Measurements from ENCODE around the gene CIDEA.
"Not testable (repeated sequence)": the region's sequence is repeated elsewhere in the genome, so short reads cannot be mapped to it uniquely, and the experiment has no call there.

The CIDEA gene

DNA sequence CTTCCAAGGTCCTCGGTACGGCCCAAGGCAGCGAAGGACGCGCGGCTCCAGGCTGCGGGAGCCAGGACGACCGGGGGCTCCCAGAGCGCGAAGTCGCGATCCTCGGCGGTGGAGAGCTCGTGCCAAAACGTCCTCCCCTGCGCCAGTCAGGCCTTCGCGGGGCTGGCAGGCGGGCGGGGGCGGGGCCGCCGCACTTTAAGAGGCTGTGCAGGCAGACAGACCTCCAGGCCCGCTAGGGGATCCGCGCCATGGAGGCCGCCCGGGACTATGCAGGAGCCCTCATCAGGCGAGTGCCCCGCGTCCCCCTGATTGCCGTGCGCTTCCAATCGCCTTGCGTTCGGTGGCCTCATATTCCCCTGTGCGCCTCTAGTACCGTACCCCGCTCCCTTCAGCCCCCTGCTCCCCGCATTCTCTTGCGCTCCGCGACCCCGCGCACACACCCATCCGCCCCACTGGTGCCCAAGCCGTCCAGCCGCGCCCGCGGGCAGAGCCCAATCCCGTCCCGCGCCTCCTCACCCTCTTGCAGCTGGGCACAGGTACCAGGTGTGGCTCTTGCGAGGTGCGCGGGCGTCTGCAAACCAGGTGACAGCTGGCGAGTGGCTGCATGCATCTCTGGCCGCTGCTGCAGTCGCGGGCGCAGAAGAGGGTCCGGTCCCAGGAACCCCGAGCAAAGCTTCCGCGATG is at the start of gene CIDEA:
Gene CIDEA (plus strand): TSS at position 226 of the 684 bp plus-strand sequence. CDS start 23 bp downstream, at position 249.
- DNase-seq, result no peak

- DNase-seq, result not testable (repeated sequence)
Measured at GRCh38 chr18:12208296-12209153, 45.6 kb upstream of the CIDEA start.

- DNase-seq, result not testable (repeated sequence)
Measured at GRCh38 chr18:12212308-12212707, 41.9 kb upstream of the CIDEA start.

- not testable (repeated sequence) for DNase-seq
Measured at GRCh38 chr18:12214296-12215005, 39.7 kb upstream of the CIDEA start.

- DNase-seq, result not testable (repeated sequence)
Measured at GRCh38 chr18:12216471-12216870, 37.7 kb upstream of the CIDEA start.

- not testable (repeated sequence) for DNase-seq
Measured at GRCh38 chr18:12218603-12219002, 35.6 kb upstream of the CIDEA start.

- DNase-seq, result not testable (repeated sequence)
Measured at GRCh38 chr18:12222041-12222440, 32.1 kb upstream of the CIDEA start.

DNA sequence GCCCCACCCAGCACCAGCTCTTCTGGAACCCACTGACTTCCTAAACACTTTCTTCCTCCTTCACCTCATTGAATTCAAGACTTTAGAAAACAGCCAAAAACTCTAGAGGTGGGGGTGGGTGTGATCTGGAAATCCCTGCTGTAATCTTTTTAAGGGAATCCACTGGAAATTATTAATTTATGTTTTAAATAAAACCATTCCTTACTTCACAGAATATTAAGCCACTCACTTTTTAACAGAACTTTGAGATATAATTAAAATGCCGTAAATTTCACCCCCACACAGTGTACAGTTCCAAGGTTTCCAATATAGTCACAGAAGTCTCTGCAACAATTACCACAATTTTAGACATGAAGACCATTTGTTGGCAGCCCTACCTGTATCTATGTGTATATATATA is 30.8 kb upstream of the CIDEA start:
- not testable (repeated sequence) for DNase-seq

DNA sequence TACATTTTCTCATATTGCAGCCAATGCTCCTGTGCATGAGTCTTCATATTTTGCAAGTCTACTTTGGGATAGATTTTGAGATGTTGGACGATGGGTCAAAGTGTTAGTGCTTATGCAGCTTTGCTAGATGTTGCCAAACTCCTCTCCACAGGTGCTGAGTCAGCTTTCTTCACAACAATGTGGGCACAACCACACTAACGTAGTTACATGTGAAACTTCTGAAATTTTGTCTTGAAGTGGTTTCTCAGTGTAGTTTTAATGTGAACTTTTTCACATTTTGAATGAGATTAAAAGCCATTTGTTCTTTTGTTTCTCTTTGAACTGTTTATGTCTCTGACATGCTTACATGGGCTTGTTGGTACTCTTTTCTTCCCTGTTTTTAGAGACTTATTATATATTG is 27.4 kb upstream of the CIDEA start:
- not testable (repeated sequence) for DNase-seq

GRCh38 chr18:12227399-12228186 is 26.6 kb upstream of the CIDEA start:
- not testable (repeated sequence) for DNase-seq

- DNase-seq, result not testable (repeated sequence)
Measured at GRCh38 chr18:12228308-12228707, 25.9 kb upstream of the CIDEA start.

- not testable (repeated sequence) for DNase-seq
Measured at GRCh38 chr18:12230561-12230960, 23.6 kb upstream of the CIDEA start.

- DNase-seq, result no peak
Measured at GRCh38 chr18:12231040-12231882, 22.9 kb upstream of the CIDEA start.

DNA sequence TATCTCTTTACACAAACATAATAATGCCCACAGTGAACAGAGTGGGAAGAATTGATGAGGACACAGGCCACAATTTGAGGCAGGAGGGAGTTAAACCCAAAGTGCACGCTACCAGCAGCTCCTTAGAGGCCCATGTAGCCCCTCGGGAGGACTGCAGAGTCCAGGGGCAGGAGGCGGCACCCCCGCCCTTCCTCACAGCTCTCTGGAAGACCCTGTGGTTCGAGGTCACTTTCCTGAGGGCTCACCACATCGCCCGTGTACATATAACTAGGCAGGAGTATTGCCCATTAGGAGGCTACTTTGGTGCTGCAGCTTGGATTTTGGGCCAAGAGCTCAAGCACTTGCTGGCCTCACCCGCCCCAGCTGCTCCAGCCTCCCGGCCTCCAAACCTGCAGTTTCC is 22.2 kb upstream of the CIDEA start:
- no peak for DNase-seq

DNA sequence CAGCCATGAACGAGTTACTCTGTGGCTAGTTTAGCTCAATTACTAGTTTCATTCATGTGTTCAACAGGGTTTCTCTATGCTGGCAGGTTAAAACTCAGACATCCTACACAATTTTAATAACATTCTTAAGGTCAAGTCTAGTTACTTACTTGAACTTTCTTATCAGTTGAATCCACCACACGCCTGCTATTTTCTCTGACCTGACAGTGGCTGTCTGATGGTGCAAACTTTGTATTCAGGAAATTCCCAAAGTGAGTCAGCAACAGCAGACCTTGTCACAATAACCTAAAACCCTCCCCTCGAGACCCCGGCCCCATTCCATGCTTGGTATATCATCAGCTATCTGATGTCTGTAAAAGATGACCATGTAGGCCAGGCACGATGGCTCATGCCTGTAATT is 20.8 kb upstream of the CIDEA start:
- no peak for DNase-seq

DNA sequence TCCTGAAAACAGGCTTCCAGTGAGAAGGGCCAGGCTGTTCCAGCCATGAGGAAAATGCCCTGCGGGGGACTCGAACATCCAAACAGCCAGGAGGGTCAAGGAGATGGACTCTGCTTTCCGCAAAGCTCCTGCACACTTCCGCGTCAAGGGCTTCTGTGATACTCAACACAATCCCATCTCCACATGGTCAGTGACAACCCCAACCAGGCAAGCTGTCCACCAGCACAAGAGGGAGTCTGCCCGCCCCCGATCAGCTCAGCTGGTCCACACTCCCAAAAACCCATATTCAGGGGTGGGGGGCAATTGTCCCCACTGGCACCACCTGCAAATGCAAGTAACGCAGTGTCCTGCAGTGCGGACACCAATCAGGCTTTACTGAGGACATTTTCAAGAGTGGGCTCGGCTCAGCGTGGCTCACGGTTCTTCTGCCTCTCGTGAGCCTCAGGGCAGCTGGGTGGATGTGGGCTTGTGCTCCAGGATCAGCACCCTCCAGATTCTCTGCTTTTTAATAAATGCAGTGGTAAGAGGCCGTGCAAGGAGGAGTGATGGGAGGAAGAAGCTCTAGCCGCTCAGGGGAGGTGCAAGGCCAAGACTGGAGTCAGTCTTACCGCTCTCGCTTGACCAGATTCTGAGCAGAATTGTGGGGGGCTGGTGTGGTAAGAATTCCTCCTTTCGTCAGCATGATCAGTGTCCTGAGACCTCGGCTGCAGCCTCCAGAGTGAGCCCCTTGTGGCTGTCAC is 19.5 kb upstream of the CIDEA start:
- DNase-seq, result no peak

- no peak for DNase-seq
Measured at GRCh38 chr18:12236141-12236540, 18.0 kb upstream of the CIDEA start.

GRCh38 chr18:12236934-12237832 is 17.0 kb upstream of the CIDEA start:
- peak; percentile 20 to 53 (median 38) for DNase-seq

DNA sequence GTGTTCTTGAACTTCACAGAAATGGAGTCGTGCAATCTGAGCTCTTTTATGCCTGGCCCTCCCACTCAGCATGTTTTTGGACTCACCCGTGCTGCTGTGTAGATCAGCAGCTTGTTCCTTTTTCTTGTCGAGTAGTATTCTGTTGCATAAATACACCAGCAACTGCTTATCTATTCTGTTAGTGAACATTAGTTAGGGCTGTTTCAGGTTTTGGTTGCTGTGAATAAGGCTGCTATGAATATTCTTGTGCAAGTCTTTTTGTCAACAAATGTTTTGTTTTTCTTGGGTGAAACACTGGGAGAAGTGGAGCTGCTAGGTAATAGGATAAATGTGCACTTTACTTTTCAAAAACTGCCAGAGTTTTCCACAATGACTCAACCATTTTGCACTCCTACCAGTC is 15.3 kb upstream of the CIDEA start:
- no peak for DNase-seq

- no peak for DNase-seq
Measured at GRCh38 chr18:12239431-12239830, 14.7 kb upstream of the CIDEA start.

Data from activated CD4-positive, CD25-positive, alpha-beta regulatory T cell (primary cell).